ENCODE data around the gene TRAF3IP3.
A peak's percentile ranks its signal among the peaks of the same experiment; 100 is the strongest.

Gene TRAF3IP3

GRCh38 chr1:209769171-209769904, 13.5 kb downstream of the TRAF3IP3 start:
- TF ChIP-seq, protein P1, sequence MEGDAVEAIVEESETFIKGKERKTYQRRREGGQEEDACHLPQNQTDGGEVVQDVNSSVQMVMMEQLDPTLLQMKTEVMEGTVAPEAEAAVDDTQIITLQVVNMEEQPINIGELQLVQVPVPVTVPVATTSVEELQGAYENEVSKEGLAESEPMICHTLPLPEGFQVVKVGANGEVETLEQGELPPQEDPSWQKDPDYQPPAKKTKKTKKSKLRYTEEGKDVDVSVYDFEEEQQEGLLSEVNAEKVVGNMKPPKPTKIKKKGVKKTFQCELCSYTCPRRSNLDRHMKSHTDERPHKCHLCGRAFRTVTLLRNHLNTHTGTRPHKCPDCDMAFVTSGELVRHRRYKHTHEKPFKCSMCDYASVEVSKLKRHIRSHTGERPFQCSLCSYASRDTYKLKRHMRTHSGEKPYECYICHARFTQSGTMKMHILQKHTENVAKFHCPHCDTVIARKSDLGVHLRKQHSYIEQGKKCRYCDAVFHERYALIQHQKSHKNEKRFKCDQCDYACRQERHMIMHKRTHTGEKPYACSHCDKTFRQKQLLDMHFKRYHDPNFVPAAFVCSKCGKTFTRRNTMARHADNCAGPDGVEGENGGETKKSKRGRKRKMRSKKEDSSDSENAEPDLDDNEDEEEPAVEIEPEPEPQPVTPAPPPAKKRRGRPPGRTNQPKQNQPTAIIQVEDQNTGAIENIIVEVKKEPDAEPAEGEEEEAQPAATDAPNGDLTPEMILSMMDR (IDR thresholded peaks at IDR 0.05; ENCODE audit: insufficient read depth, low read depth, low read length, missing control alignments), result no peak
- no peak overlapping the region for H3K4me3 ChIP-seq (ENCODE audit: low read length)
- DNase-seq (ENCODE audit: low read depth), result peak; percentile 75

- no peak overlapping the region for H3K4me3 ChIP-seq (ENCODE audit: low read length)
- DNase-seq (ENCODE audit: low read depth), result no peak
- TF ChIP-seq, protein P1 (IDR thresholded peaks at IDR 0.05; ENCODE audit: insufficient read depth, low read depth, low read length, missing control alignments), result no peak
Observed at GRCh38 chr1:209769971-209770370, 14.1 kb downstream of the TRAF3IP3 start.

GRCh38 chr1:209770636-209771415, 15.0 kb downstream of the TRAF3IP3 start:
- DNase-seq (ENCODE audit: low read depth), result peak; percentile 32
- TF ChIP-seq, protein P1 (IDR thresholded peaks at IDR 0.05; ENCODE audit: insufficient read depth, low read depth, low read length, missing control alignments), result no peak
- no peak overlapping the region for H3K4me3 ChIP-seq (ENCODE audit: low read length)

DNA sequence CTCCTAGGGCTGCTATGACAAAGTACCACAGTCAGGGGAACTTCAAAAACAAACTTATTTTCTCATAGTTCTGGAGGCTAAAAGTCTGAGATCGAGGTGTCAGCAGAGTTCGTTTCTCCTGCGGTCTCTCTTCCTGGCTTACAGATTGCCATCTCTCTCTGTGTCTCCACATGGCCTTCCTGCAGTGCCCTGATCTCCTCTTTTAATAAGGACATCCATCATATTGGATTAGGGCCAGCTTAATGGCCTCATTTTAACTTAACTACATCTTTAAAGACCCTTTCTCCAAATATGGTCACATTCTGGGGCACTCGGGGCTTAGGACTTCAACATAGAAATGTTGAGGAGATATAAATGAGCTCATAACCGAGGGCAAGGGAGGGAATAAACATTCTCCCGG, 16.3 kb downstream of the TRAF3IP3 start:
- H3K4me3 ChIP-seq (ENCODE audit: low read length), result no peak overlapping the region
- peak; percentile 42 for DNase-seq (ENCODE audit: low read depth)
- TF ChIP-seq, protein P1 (IDR thresholded peaks at IDR 0.05; ENCODE audit: insufficient read depth, low read depth, low read length, missing control alignments), result no peak

DNA sequence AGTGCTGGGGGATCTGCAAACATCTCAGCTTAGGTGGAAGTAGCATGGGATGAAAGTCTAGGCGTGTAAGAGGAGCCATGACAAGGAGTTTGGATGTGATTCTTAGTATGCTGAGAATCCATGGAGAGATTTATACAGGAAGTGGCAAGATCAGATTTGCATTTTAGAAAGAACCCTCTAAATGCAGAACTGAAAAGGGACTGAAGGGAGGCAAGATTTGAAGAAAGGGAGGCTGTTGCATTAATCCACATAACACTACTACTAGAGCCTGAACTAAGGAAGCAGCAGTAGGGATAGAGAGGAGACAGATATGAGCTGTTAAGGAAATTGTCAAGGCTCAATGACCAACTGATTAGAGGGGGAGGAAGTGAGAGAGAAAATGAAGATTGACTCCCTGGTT, 18.7 kb downstream of the TRAF3IP3 start:
- peak; percentile 19 for DNase-seq (ENCODE audit: low read depth)
- no peak overlapping the region for H3K4me3 ChIP-seq (ENCODE audit: low read length)
- TF ChIP-seq, protein P1 (IDR thresholded peaks at IDR 0.05; ENCODE audit: insufficient read depth, low read depth, low read length, missing control alignments), result no peak

GRCh38 chr1:209775678-209776077, 19.8 kb downstream of the TRAF3IP3 start:
- TF ChIP-seq, protein P1 (IDR thresholded peaks at IDR 0.05; ENCODE audit: insufficient read depth, low read depth, low read length, missing control alignments), result no peak
- H3K4me3 ChIP-seq (ENCODE audit: low read length), result no peak overlapping the region
- DNase-seq (ENCODE audit: low read depth), result no peak

Data from epithelial cell of esophagus (primary cell).